Left lung (tissue), 10 donors: ENCODE results near the gene EIF2S2. TPM values are rescaled to one million over a fixed set of nuclear protein-coding genes. Genes with fewer than 3 reads are reported as not detected.

ENCODE experiments used
- ATAC-seq: fragments of 200-7000 bp; cut with Tn5 transposase; one replicate; pipeline ENCODE4 v1.9.1; 2020; ENCODE audit warnings: moderate library complexity
- DNase-seq, 4 donors: peaks; one replicate each; pipeline ENCODE4 v3.0.0-alpha.2; 2013 to 2020
- H3K27ac ChIP-seq, 2 donors: fragments of 200-600 bp; sonication (generic) in 1 of 2; one replicate each; pipeline versions ENCODE4 v1.5.0 to v1.8.0; 2020 to 2021
- H3K27me3 ChIP-seq, 2 donors: fragments of 200-600 bp; sonication (generic) in 1 of 2; one replicate each; pipeline versions ENCODE4 v1.5.0 to v1.8.0; 2020 to 2021
- H3K36me3 ChIP-seq, 2 donors: fragments of 200-600 bp; sonication (generic) in 1 of 2; one replicate each; pipeline versions ENCODE4 v1.5.0 to v1.8.0; 2020 to 2021
- H3K4me1 ChIP-seq, 2 donors: fragments of 200-600 bp; one replicate each; pipeline ENCODE4 v1.8.0; 2021
- H3K4me3 ChIP-seq, 2 donors: fragments of 200-600 bp; sonication (generic) in 1 of 2; one replicate each; pipeline versions ENCODE4 v1.5.0 to v1.8.0; 2020 to 2021; ENCODE audit warnings: mild to moderate bottlenecking in 1 of 2
- H3K9me3 ChIP-seq, 2 donors: fragments of 200-600 bp; sonication (generic) in 1 of 2; one replicate each; pipeline versions ENCODE4 v1.5.0 to v1.8.0; 2020 to 2021
- CTCF ChIP-seq, 2 donors: fragments of 200-600 bp; sonication (generic) in 1 of 2; IDR thresholded peaks; one replicate each; pipeline versions ENCODE4 v1.5.0 to v1.8.0; 2021; ENCODE audit warnings: antibody characterized with exemption in 2 of 2
- intact Hi-C, 2 donors: fragments of 100-400 bp; cut with DNase I; formaldehyde crosslinking; loops; one replicate each; pipeline versions ENCODE4 v1.11.2 to v1.14.2; 2022
- polyA plus RNA-seq, 6 donors: library from polyadenylated mRNA; unstranded; fragments of 120-200 nt; gene quantifications; one replicate each; pipeline ENCODE4 v1.2.1, GENCODE V29; 2013; ENCODE audit not compliant: insufficient read length in 6 of 6
- total RNA-seq, 2 donors: library from RNA; stranded (reverse); fragmentation: NEBNext Ultra II Directional; extraction: Animal tissue kit (Norgen Biotek cat#: 25700); gene quantifications; one replicate each; pipeline ENCODE4 v1.2.1, GENCODE V29; 2021
- donor health status: DM: no; HTN: yes; CAD: no.
- donor health status: DM: no; HTN: no; CAD: no.

EIF2S2 gene
- total and polyA plus RNA-seq, 8 donors: 41.7 to 61.6 (median 45.9) TPM

DNA sequence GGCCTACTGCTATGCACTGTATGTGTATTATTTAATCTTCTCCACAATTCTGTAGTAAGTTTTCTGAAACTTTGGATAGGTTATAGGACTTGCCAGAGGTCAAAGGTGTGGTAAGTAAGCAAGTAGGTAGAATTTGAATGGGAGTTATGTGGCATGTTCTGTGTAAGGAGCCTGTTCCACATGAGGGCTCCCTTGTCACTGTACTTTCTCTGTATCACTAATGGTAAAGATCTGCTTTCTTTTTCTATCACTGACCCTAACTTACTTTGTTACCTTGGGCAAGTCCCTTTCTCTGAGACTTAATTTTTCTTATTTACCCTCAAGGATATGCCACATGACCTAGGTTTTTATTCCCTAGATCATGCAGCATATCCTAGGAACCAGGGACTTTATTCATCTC, 50.3 kb downstream of the EIF2S2 start:
- no peak for TF ChIP-seq CTCF (IDR thresholded peaks at IDR 0.05)
- ATAC-seq: no peak
- intact Hi-C loops: no loop called here

GRCh38 chr20:34060970-34061369, 51.1 kb downstream of the EIF2S2 start:
- no peaks in the 10 kb centered on the region for H3K9me3 ChIP-seq
- H3K27ac ChIP-seq: no peak overlapping the region
- intact Hi-C loops: no loop called here
- H3K4me1 ChIP-seq: peaks cover 7 to 28% of the 10 kb centered on the region in 2 donors
- no peaks in the 10 kb centered on the region for H3K36me3 ChIP-seq
- H3K27me3 ChIP-seq: no peaks in the 10 kb centered on the region
- H3K4me3 ChIP-seq: no peak overlapping the region
- no peak for ATAC-seq
- TF ChIP-seq CTCF (IDR thresholded peaks at IDR 0.05): no peak
- DNase-seq: no peak

More for the DNA sequence above, 50.3 kb downstream of the EIF2S2 start:
- H3K4me1 ChIP-seq: peaks cover 7 to 32% of the 10 kb centered on the region in 2 donors
- DNase-seq: no peak
- H3K4me3 ChIP-seq: no peak overlapping the region
- H3K36me3 ChIP-seq: no peaks in the 10 kb centered on the region
- no peaks in the 10 kb centered on the region for H3K9me3 ChIP-seq
- no peak overlapping the region for H3K27ac ChIP-seq
- H3K27me3 ChIP-seq: no peaks in the 10 kb centered on the region

DNA sequence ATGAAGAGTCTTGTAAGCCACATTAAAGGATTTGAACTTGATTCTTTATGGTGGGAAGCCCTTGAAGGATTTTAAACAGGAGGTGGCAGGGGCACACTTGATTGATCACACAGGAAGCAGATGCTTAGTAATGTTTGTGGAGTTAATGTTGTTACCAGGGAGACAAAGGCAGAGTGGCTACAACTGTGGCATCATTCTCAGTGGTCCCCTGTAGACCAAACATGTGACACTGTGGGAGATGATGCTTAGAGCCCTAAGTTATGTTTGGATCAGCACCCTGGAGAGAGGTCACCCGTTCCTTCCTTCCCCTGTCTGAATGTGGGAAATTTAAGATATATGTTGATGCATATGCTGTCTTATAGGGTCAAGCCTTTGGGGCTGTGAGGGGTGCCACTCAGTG, 53.2 kb downstream of the EIF2S2 start:
- intact Hi-C loops: no loop called here
- H3K4me3 ChIP-seq: no peak overlapping the region
- H3K9me3 ChIP-seq: no peaks in the 10 kb centered on the region
- H3K36me3 ChIP-seq: no peaks in the 10 kb centered on the region
- H3K4me1 ChIP-seq: peaks cover 3 to 33% of the 10 kb centered on the region in 2 donors
- TF ChIP-seq CTCF (IDR thresholded peaks at IDR 0.05): no peak
- DNase-seq: no peak
- no peak overlapping the region for H3K27ac ChIP-seq
- H3K27me3 ChIP-seq: no peaks in the 10 kb centered on the region
- peak; percentile 44 for ATAC-seq

- no peaks in the 10 kb centered on the region for H3K36me3 ChIP-seq
- no peak overlapping the region for H3K4me3 ChIP-seq
- intact Hi-C loops: no loop called here
- H3K27me3 ChIP-seq: no peaks in the 10 kb centered on the region
- no peaks in the 10 kb centered on the region for H3K9me3 ChIP-seq
- DNase-seq (no peak), ATAC-seq (no peak)
- H3K27ac ChIP-seq: no peak overlapping the region
- no peak for TF ChIP-seq CTCF (IDR thresholded peaks at IDR 0.05)
- peaks cover 3 to 41% of the 10 kb centered on the region in 2 donors for H3K4me1 ChIP-seq
Measured at GRCh38 chr20:34055290-34055689, 56.8 kb downstream of the EIF2S2 start.

- ATAC-seq (no peak), DNase-seq (no peak)
- Histone ChIP-seq H3K4me1 (peaks cover 3 to 63% of the 10 kb centered on the region in 2 donors), H3K9me3 (no peaks in the 10 kb centered on the region), H3K27ac (no peak overlapping the region), H3K36me3 (no peaks in the 10 kb centered on the region), H3K27me3 (no peaks in the 10 kb centered on the region), H3K4me3 (no peak overlapping the region)
- no peak for TF ChIP-seq CTCF (IDR thresholded peaks at IDR 0.05)
- intact Hi-C loops: no loop called here
Measured at GRCh38 chr20:34052414-34052813, 59.6 kb downstream of the EIF2S2 start.
